Measurements from ENCODE around the gene DMAC2. TPM values are rescaled to one million over a fixed set of nuclear protein-coding genes. Genes with fewer than 3 reads are reported as not detected.

The DMAC2 gene
- total RNA-seq, 1 experiment from 2014 or later = 77.6 TPM

DNA sequence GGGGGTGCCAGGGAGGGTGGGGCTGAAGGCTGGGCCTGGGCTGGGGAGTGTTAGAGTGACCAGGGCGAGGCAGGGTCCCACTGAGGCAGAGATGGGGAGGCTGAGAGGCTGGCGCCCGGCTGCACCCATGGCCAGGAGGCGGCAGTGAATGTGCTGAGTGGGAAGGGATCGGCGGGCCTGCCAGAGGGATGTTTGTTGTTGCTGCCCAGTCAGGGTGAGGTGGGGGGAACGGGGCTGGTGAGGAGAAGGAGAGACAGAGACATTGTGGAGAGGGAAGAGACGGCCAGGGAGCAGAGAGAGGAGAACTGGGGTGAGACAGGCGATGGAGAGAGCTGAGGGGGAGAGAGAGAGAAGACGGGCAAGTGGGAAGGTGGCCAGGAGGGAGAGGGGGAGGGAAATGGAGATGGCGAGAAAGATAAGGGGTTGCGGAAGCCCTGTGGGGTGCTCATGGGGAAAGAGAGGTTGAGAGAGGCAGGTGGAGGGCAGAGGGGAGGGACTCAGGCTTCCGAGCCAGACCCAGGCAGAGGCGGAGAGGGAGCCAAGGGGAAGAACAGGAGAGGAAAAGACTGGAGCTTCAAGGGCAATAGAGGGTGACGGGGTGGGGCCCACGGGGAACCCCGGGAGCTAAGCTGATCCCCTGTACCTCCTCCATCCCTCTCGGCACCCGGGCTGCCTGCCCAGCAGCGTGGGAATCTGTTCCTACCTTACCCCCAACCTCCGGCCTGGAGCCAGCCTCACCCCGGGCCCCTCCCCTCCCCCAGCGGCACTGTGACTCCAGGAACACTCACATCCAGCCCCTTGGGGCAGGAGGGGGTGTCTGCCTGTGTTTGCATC is 11.8 kb downstream of the DMAC2 start:
- POLR2A ChIA-PET = interaction anchor here (0.5 to 4.2 kb wide), 4 partner anchors 12 to 91 kb away, joined by 5 to 31 read pairs (median 6); partner anchors contain the start of genes DMAC2 and TMEM91
- H3K9me3 Mint-ChIP-seq = no peaks in the 10 kb centered on the region
- peak; percentile 39 for DNase-seq (ENCODE audit: low spot score)
- peaks cover 21% of the 10 kb centered on the region for H3K4me1 Mint-ChIP-seq
- H3K4me3 Mint-ChIP-seq = peak overlapping the region; percentile 84
- no peaks in the 10 kb centered on the region; the same call in 1 of the 2 replicates for H3K27me3 Mint-ChIP-seq (ENCODE audit: low read depth)
- H3K36me3 Mint-ChIP-seq = peaks cover 12% of the 10 kb centered on the region
- peak overlapping the region; percentile 18; the same call in 1 of the 2 replicates for H3K27ac Mint-ChIP-seq
- CTCF ChIA-PET = interaction anchor here (0.6 to 3.9 kb wide), 14 partner anchors 11 to 220 kb away, joined by 3 to 40 read pairs (median 6); partner anchors contain the start of genes B9D2 and DMAC2
- ATAC-seq = peak; percentile 33
- TF ChIP-seq TCF7 (CRISPR knock-in tag; IDR thresholded peaks at IDR 0.05; ENCODE audit: low read depth) (no peak), SP1 (CRISPR knock-in tag; conservative IDR thresholded peaks at IDR 0.05) (no peak), NR3C1 (CRISPR knock-in tag; conservative IDR thresholded peaks at IDR 0.05; ENCODE audit: low read depth) (no peak), IRF1 (CRISPR knock-in tag; IDR thresholded peaks at IDR 0.05) (no peak), NFYB (CRISPR knock-in tag; conservative IDR thresholded peaks at IDR 0.05; ENCODE audit: low read depth) (no peak), NFATC4 (CRISPR knock-in tag; IDR thresholded peaks at IDR 0.05) (no peak), FOXP4 (CRISPR knock-in tag; IDR thresholded peaks at IDR 0.05) (no peak), FOXJ3 (CRISPR knock-in tag; IDR thresholded peaks at IDR 0.05; ENCODE audit: borderline replicate concordance) (no peak), ZSCAN18 (CRISPR knock-in tag; IDR thresholded peaks at IDR 0.05) (no peak), PREB (CRISPR knock-in tag; IDR thresholded peaks at IDR 0.05; ENCODE audit: borderline replicate concordance) (no peak), TP53 (CRISPR knock-in tag; IDR thresholded peaks at IDR 0.05) (no peak), PRRX2 (CRISPR knock-in tag; IDR thresholded peaks at IDR 0.05) (no peak), EMX1 (CRISPR knock-in tag; IDR thresholded peaks at IDR 0.05) (no peak), CBFB (CRISPR knock-in tag; IDR thresholded peaks at IDR 0.05; ENCODE audit: low read depth) (no peak)
- TF ChIP-seq, protein P1, sequence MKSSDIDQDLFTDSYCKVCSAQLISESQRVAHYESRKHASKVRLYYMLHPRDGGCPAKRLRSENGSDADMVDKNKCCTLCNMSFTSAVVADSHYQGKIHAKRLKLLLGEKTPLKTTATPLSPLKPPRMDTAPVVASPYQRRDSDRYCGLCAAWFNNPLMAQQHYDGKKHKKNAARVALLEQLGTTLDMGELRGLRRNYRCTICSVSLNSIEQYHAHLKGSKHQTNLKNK (CRISPR knock-in tag; IDR thresholded peaks at IDR 0.05) = no peak

GRCh38 chr19:41426952-41427646 is 12.6 kb downstream of the DMAC2 start, which contains the start of gene B3GNT8:
TSS of gene B3GNT8 (minus strand) at chr19:41427374. CDS start at chr19:41426778, 596 bp downstream.
- ChIA-PET CTCF (interaction anchor here (0.6 to 3.9 kb wide), 14 partner anchors 12 to 570 kb away, joined by 3 to 40 read pairs (median 6); partner anchors contain the start of genes B9D2 and DMAC2), POLR2A (interaction anchor here (0.5 to 4.2 kb wide), 5 partner anchors 12 to 91 kb away, joined by 5 to 31 read pairs (median 6); partner anchors contain the start of genes DMAC2 and TMEM91)
- Mint-ChIP-seq H3K36me3 (peaks cover 9% of the 10 kb centered on the region), H3K27me3 (ENCODE audit: low read depth) (no peaks in the 10 kb centered on the region), H3K4me1 (peaks cover 21% of the 10 kb centered on the region), H3K4me3 (peak within 1 kb of the TSS; percentile 84), H3K9me3 (no peaks in the 10 kb centered on the region), H3K27ac (peak within 1 kb of the TSS; percentile 95)
- peak; percentile 89 for DNase-seq (ENCODE audit: low spot score)
- no peak for TF ChIP-seq ZNF416 (CRISPR knock-in tag; IDR thresholded peaks at IDR 0.05)
- no peak for TF ChIP-seq ESRRA (CRISPR knock-in tag; IDR thresholded peaks at IDR 0.05; ENCODE audit: borderline replicate concordance)
- TF ChIP-seq ZNF263 (CRISPR knock-in tag; IDR thresholded peaks at IDR 0.05; ENCODE audit: low read depth) = no peak
- no peak for TF ChIP-seq JUN (CRISPR knock-in tag; IDR thresholded peaks at IDR 0.05)
- TF ChIP-seq, protein P2, sequence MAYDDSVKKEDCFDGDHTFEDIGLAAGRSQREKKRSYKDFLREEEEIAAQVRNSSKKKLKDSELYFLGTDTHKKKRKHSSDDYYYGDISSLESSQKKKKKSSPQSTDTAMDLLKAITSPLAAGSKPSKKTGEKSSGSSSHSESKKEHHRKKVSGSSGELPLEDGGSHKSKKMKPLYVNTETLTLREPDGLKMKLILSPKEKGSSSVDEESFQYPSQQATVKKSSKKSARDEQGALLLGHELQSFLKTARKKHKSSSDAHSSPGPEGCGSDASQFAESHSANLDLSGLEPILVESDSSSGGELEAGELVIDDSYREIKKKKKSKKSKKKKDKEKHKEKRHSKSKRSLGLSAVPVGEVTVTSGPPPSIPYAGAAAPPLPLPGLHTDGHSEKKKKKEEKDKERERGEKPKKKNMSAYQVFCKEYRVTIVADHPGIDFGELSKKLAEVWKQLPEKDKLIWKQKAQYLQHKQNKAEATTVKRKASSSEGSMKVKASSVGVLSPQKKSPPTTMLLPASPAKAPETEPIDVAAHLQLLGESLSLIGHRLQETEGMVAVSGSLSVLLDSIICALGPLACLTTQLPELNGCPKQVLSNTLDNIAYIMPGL (CRISPR knock-in tag; IDR thresholded peaks at IDR 0.05) = no peak
- TF ChIP-seq IRF2 (CRISPR knock-in tag; IDR thresholded peaks at IDR 0.05; ENCODE audit: borderline replicate concordance, low read depth) = no peak
- no peak for TF ChIP-seq ZNF671 (CRISPR knock-in tag; IDR thresholded peaks at IDR 0.05)
- TF ChIP-seq ZNF232 (CRISPR knock-in tag; IDR thresholded peaks at IDR 0.05) = no peak
- ATAC-seq = peak; percentile 89
